ENCODE results near the gene OR1F1.
"Not testable (repeated sequence)": the region's sequence is repeated elsewhere in the genome, so short reads cannot be mapped to it uniquely, and the experiment has no call there.

Gene OR1F1

DNA sequence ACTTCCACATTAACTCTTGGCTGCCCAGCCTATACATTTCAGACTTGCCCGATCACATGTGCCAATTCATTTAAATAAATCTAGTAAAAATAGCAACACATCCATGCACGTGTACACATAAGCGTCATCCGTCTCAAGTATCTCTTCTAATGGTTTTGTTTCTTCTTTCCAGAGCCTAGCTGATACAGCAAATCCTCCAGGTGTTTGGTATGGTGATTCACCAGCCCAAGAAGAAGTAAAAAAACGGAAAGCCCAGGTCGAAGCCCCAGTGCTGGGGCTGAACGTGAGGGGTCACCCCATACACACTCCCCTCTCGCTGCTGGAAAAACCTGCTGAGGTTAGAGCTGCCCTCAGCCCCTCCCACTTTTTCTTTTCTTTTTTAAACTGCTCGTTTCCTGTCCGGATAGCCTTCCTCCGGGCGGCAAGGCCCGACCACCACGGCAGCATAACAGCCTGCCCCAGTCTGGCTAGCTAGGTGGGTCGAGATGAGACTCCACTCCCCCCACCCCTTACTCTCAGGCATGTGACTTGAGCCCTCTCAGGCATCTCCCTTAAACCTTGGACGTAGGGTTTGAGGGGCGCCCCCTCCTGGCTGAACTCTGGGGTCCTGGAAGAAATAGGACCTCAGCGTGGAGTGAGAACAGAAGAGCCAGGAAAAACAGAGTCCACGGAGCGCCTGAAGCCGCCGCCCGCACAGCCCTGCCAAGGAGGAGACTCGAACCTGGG is 13.9 kb upstream of the OR1F1 start:
- DNase-seq (ENCODE audit: low spot score): no peak

DNA sequence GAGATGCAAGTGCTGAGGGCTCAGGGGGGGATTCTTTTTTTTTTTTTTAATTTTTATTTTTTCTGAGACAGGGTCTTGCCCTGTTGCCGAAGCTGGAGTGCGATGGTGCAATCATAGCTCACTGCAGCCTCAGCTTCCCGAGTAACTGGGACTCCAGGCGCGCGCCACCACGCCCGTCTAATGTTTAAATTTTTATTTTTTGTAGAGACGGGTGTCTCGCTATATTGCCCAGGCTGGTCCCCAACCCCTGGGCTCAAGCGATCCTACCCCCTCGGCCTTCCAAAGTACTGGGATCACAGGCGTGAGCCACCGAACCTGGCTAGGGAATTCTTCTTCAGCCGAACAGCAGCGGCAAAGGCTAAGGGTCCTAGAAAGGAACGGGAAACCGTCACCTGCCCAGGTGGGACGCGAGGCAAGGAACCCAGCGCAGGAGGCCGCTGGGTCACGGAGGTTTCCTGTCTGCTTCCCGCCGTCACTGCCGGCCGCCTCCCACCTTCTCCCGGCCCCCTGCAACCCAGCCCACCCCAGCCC is 13.3 kb upstream of the OR1F1 start:
- no peak for DNase-seq (ENCODE audit: low spot score)

DNA sequence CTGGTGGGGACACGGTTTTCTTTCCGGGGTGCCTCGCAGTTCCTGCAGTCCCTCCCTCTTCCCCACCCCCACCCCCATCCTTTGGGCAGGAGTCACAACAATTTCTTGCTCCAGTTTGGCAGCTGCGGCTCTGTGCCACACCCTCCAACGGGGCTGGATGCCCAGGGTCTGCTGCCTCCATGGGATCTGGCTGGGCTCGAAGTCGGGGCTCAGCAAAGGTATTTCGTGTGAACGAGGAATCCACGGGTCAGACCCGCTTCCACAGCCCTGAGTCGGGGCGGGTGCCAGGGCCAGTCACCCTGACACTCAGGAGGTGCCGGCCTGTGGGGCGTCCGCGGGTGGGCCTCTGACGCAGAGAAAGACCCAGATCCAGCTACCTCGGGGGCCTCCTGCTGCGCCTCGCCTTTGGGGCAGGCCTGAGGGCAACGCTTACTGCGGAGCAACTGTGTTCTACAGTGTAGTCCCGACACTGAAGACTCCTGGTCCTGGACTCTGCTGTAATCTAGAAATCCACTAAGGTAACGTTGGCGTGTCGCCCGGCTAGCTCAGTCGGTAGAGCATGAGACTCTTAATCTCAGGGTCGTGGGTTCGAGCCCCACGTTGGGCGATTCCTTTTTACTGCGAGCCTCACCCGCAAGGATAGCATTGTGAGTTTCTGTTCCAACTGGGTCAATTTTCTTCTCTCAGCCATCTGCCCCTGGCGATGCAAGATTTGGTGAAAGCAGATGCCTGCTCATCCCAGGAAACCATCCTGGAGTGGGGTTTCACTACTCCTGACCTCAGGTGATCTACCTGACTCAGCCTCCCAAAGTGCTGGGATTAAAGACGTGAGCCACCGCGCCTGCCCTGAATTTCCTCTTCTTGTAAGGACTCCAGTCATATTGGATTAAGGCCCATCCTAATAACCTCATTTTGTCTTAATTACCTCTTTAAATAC is 12.6 kb upstream of the OR1F1 start:
- no peak for DNase-seq (ENCODE audit: low spot score)

DNA sequence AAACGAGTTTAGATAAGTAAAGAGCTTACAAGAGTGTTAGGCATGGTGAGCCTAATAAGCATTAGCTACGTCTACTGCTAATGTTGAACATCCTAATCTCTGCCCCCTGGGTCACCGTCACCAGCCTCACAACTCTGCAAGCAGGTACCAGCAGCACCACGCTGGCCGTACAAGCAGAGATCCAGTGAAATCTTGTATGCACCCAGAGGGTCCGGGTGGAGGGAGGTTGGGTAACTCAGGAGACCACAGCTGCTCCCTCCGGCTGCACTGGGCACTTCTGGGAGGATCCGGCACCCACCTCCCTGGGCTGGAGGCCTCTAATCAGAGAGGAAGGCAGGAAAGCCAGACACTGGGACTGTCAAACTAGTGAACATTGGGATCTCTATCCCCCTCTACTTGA is 8.4 kb upstream of the OR1F1 start:
- no peak for DNase-seq (ENCODE audit: low spot score)

- DNase-seq (ENCODE audit: low spot score): no peak
These were observed 7.5 kb upstream of the OR1F1 start for GRCh38 chr16:3180445-3180878.

- not testable (repeated sequence) for DNase-seq (ENCODE audit: low spot score)
These were observed 5.8 kb upstream of the OR1F1 start for GRCh38 chr16:3182293-3182607.

DNA sequence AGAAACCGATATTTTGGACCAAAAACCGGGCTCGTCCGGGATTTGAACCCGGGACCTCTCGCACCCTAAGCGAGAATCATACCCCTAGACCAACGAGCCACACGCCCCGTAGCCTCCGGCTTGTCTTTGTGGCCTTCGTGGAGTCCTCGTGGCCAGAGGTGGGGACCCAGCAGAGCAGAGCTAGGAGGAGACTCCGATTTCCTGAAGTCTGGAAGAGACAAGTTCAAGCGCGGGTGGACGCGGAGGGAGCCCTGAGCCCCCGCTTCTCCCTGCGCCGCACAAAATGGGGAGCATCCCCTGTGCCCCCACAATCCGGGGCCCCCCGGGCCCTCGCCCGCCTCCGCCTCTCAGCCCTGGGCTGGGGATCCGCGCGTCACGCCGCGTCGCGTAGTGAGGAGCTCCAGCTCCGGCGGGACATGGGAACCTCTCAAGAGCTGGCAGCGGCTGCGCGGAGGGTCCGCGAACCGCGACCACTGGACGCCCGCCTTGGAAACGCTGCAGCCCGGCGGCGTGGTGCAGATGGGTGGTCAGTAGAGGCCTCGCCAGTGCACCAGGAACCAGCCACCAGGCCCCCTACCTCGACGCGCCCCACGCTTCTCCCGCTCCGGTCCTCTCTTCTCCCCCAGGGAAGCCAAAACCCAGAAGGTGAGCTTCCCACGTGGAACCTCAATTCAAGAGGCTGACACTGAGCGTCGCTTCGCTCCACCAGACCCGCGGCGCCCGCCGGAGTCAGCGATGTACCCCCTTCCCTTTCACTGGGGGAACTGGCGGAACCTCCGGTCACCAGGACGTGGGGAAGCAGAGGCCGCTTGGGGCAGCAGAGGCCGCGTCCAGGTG is 5.2 kb upstream of the OR1F1 start:
- peak; percentile 72 for DNase-seq (ENCODE audit: low spot score)

DNA sequence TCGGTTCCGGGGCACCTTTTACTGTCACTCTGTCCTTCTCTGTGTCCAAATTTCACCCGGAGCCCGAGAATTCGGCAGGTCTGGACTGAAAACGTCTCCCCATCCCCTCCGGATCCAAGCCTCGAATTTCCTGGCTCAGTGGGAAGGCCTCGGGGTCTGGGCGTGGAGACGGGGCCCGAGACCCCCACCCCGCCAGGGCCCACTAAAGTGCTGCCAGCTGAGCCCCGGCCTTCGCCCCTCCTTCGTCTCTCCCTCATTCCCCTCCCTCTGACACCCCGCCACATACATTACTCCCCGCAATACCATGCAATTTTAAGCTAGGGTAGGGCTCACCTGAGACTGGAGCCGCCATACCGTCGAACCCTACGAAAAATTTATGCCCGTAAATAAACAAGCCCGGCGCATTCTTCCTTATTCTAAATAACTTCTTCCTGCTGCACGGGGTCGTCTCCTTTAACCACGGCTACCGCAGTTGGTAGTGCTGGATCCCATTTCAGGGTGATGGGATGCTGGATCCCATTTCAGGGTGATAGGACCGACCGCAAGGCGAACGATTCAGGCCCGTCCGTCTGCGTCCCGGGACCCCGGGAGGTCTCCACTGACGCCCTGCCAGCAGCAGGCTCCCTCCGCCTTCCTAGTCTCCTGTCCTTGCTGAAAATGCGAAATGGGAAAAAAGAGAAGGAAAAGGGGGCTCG is 4.4 kb upstream of the OR1F1 start:
- no peak for DNase-seq (ENCODE audit: low spot score)

- no peak for DNase-seq (ENCODE audit: low spot score)
These were observed 886 bp upstream of the OR1F1 start for GRCh38 chr16:3186946-3187690.

GRCh38 chr16:3188675-3188924 is 596 bp downstream of the OR1F1 start:
- DNase-seq (ENCODE audit: low spot score): no peak

GRCh38 chr16:3188925-3189825 is 1.2 kb downstream of the OR1F1 start:
- peak; percentile 59 for DNase-seq (ENCODE audit: low spot score)

GRCh38 chr16:3189869-3190268 is 1.9 kb downstream of the OR1F1 start:
- DNase-seq (ENCODE audit: low spot score): no peak

DNA sequence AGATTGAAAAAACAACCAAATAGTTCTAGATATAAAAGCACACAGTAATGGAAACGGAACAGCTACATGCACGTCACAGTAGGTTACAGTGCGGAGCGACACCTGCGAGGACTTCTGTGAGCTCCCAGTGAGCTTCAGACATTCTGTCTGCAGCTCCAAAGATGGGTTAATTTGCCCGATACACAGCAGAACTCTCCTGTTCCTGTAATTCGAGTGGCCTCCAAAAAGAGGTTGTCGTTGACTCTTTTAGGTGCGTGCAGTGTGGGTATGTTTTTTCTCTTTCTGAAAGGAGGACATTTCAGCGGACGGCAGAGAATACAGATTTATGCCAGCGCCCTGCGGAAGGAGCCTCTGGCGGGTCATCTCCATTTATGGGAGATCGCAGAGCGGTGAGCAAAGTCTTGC is 2.9 kb downstream of the OR1F1 start:
- DNase-seq (ENCODE audit: low spot score): no peak

DNA sequence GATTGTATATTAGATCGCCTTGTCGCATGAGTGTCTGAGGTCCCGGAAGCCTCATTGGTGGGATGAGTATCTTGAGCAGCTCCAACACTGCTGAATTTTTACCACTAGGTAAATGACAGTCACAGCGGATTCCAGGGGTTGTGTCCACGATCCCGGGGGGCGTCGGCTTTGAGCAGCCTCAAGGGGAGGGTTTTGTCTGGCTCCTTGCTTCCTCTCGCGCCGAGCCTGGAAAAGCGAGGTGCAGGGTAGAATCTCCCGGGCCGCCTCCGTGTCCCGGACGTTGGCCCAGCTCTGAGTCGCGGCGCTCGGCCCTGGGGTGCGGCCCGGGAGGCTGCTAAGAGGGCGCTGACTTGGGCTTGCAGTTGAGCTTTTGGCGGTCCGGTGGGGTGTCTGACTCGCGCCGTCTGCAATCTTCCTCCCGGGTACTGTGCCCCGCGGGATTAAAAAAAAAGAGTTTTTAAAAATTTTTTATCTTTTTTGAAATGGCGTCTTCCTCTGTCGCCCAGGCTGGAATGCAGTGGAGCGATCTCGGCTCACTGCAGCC is 4.5 kb downstream of the OR1F1 start:
- no peak for DNase-seq (ENCODE audit: low spot score)

- no peak for DNase-seq (ENCODE audit: low spot score)
These were observed 5.5 kb downstream of the OR1F1 start for GRCh38 chr16:3193221-3194212.

DNA sequence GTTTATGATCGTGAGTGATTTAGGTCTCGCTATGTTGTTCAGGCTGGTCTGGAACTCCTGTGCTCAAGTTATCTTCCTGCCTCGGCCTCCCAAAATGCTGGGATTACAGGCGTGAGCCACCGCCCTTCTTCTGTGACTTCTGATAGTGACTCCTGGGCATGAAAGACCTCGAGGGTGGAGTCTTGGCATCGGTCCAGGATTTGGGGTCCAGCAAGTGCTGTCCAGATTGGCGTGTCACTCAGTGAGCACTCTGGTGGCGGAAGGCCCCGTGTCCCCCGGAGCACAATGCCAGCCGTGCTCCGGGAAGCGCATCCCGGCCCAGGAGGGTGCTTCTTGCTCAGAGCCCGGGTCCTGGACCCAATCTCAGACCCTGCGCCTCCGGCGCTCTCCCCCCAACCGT is 6.8 kb downstream of the OR1F1 start:
- DNase-seq (ENCODE audit: low spot score): no peak

- DNase-seq (ENCODE audit: low spot score): no peak
These were observed 8.0 kb downstream of the OR1F1 start for GRCh38 chr16:3195975-3196374.

DNA sequence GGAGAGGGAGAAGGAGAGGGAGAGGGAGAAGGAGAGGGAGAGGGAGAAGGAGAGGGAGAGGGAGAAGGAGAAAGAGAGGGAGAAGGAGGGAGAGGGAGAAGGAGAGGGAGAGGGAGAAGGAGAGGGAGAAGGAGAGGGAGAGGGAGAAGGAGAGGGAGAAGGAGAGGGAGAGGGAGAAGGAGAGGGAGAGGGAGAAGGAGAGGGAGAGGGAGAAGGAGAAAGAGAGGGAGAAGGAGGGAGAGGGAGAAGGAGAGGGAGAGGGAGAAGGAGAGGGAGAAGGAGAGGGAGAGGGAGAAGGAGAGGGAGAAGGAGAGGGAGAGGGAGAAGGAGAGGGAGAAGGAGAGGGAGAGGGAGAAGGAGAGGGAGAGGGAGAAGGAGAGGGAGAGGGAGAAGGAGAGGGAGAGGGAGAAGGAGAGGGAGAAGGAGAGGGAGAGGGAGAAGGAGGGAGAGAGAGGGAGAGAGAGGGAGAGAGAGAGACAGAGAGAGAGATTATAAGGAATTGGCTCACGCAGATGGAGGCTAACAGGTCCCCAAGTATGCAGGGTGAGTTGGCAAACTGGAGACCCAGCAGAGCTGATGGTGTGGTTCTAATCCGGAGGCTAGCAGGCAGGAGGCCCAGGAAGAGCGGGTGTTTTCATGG is 9.8 kb downstream of the OR1F1 start:
- DNase-seq (ENCODE audit: low spot score): not testable (repeated sequence)

Data from hepatic stellate cell (primary cell).